Uterus (tissue), 2 donors: ENCODE results near the gene IDUA.

ENCODE experiments used
- POLR2A ChIP-seq, 2 donors: fragments of 450-650 bp; IDR thresholded peaks; one replicate each; pipeline ENCODE4 v1.6.1; 2016; ENCODE audit warnings: antibody characterized with exemption in 2 of 2, mild to moderate bottlenecking in 1 of 2, moderate library complexity in 1 of 2
- TF ChIP-seq, protein P1 (sequence below), 4 experiments: fragments of 200-600 bp in 2 of 4; fragments of 450-650 bp in 2 of 4; sonication (generic) in 2 of 4; IDR thresholded peaks; one replicate each; pipeline ENCODE4 v1.5.1; 2016 to 2019; ENCODE audit warnings: antibody characterized with exemption in 4 of 4, mild to moderate bottlenecking in 2 of 4, moderate library complexity in 1 of 4

DNA sequence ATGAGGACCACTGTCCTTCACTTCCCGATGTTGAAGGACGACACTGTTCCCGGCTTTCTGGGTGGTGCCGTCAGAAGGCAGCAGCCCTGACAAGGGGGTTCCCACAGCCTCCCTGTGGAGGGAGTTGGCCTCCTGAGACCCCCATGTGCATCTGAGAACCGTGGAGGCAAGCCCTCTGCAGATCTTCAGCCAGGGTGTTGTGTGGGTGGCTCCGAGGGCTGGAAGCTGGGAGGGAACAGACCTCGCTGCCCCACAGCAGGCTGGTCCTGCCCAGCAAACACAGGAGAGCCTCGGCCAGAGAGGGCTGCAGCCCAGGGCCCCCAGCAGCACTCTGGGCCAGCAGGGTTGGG, 29.6 kb upstream of the IDUA start:
- TF ChIP-seq, protein P1, sequence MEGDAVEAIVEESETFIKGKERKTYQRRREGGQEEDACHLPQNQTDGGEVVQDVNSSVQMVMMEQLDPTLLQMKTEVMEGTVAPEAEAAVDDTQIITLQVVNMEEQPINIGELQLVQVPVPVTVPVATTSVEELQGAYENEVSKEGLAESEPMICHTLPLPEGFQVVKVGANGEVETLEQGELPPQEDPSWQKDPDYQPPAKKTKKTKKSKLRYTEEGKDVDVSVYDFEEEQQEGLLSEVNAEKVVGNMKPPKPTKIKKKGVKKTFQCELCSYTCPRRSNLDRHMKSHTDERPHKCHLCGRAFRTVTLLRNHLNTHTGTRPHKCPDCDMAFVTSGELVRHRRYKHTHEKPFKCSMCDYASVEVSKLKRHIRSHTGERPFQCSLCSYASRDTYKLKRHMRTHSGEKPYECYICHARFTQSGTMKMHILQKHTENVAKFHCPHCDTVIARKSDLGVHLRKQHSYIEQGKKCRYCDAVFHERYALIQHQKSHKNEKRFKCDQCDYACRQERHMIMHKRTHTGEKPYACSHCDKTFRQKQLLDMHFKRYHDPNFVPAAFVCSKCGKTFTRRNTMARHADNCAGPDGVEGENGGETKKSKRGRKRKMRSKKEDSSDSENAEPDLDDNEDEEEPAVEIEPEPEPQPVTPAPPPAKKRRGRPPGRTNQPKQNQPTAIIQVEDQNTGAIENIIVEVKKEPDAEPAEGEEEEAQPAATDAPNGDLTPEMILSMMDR (IDR thresholded peaks at IDR 0.05): no peak
- no peak for TF ChIP-seq POLR2A (IDR thresholded peaks at IDR 0.05)
